Ovary (tissue), 9 donors: ENCODE data around the gene ZNF674. TPM values are rescaled to one million over a fixed set of nuclear protein-coding genes. Genes with fewer than 3 reads are reported as not detected.

Experiments used
- DNase-seq, 5 donors: peaks; one replicate each; pipeline ENCODE4 v3.0.0-alpha.2; 2019 to 2020
- H3K27ac ChIP-seq, 2 donors: fragments of 200-600 bp; one replicate each; pipeline versions ENCODE4 v1.5.1 to v1.8.0; 2019 to 2022
- H3K27me3 ChIP-seq: fragments of 200-600 bp; one replicate; pipeline ENCODE4 v1.8.0; 2022
- H3K36me3 ChIP-seq: fragments of 200-600 bp; sonication (generic); one replicate; pipeline ENCODE4 v1.5.1; 2019
- H3K4me1 ChIP-seq: one replicate; pipeline ENCODE4 v1.8.1; 2013; ENCODE audit warnings: mild to moderate bottlenecking, moderate library complexity; ENCODE audit not compliant: insufficient read depth
- H3K4me3 ChIP-seq: fragments of 200-600 bp; sonication (generic); one replicate; pipeline ENCODE4 v1.5.1; 2017
- H3K9me3 ChIP-seq, 2 donors: fragments of 200-600 bp in 1 of 2; sonication (generic) in 1 of 2; one replicate each; pipeline versions ENCODE4 v1.5.1 to v1.8.1; 2013 to 2019; ENCODE audit warnings: mild to moderate bottlenecking in 1 of 2, moderate library complexity in 1 of 2
- EP300 ChIP-seq: sonication (generic); formaldehyde crosslinking; IDR thresholded peaks from one replicate; pipeline ENCODE4 v1.6.1; 2017; ENCODE audit warnings: antibody characterized with exemption
- POLR2A ChIP-seq: fragments of 450-650 bp; IDR thresholded peaks from one replicate; pipeline ENCODE4 v1.6.1; 2017; ENCODE audit warnings: antibody characterized with exemption, mild to moderate bottlenecking, moderate library complexity
- WGBS, 3 donors: extraction: QIAGEN DNeasy Blood & Tissue Kit in 1 of 3; methylation state at CpG; one replicate each; pipeline versions ENCODE4 v1.1.5 to v1.1.7; 2013 to 2017; 5-methylcytosine and 5-hydroxymethylcytosine counted together
- intact Hi-C, 4 donors: fragments of 100-400 bp; cut with DNase I; formaldehyde crosslinking; loops; one replicate each; pipeline versions ENCODE4 v1.11.0 to v1.15.1; 2022 to 2023
- polyA plus RNA-seq, 2 donors: library from polyadenylated mRNA; stranded (reverse); fragments of 200-250 nt in 1 of 2; fragments of 350-450 nt in 1 of 2; fragmentation: Illumina TruSeq in 1 of 2; extraction: RNeasy Lipid Tissue Mini Kit (QIAGEN cat#74804) in 1 of 2; gene quantifications; one replicate each; pipeline ENCODE4 v1.2.3, GENCODE V29; 2013 to 2014
- total RNA-seq, 7 donors: library from RNA; depleted of rRNA in 2 of 7; stranded (reverse); fragments of >200 nt in 2 of 7; fragmentation: NEBNext Ultra II Directional in 3 of 7; extraction: Animal tissue kit (Norgen Biotek cat#: 25700) in 3 of 7; gene quantifications; one replicate each; pipeline versions ENCODE4 v1.1.0 to v1.2.4, GENCODE V29; 2016 to 2023
- TF ChIP-seq, protein P1 (sequence below), 3 donors: fragments of 450-650 bp in 2 of 3; fragments of 200-600 bp in 1 of 3; IDR thresholded peaks; one replicate each; pipeline versions ENCODE4 v1.5.1 to v1.8.0; 2016 to 2022; ENCODE audit warnings: antibody characterized with exemption in 3 of 3, mild to moderate bottlenecking in 1 of 3
- donor health status: DM: no; HTN: no; CAD: no; lungs with moderate emphysema.
- donor health status: DM: no; HTN: no; CAD: no.
- donor health status: Bipolar disorder and iron deficiency.
- donor health status: DM: yes; HTN: yes; CAD: no.
- donor health status: DM: no; HTN: no; CAD: no.
- donor health status: DM: yes; HTN: yes; CAD: no.

The ZNF674 gene
- total and polyA plus RNA-seq, 9 donors, result 1.6 to 11.5 (median 3.6) TPM

- Histone ChIP-seq H3K4me1 (no peaks in the 10 kb centered on the region), H3K36me3 (no peaks in the 10 kb centered on the region), H3K27ac (no peak overlapping the region), H3K4me3 (no peak overlapping the region), H3K9me3 (no peaks in the 10 kb centered on the region), H3K27me3 (no peaks in the 10 kb centered on the region)
- intact Hi-C loops, result no loop called here
- DNase-seq, result no peak
- 79 to 86% (median 80%) methylated on average over 6 of the region's 6 CpGs for WGBS, 3 donors
- TF ChIP-seq POLR2A (no peak), EP300 (no peak)
- TF ChIP-seq, protein P1, sequence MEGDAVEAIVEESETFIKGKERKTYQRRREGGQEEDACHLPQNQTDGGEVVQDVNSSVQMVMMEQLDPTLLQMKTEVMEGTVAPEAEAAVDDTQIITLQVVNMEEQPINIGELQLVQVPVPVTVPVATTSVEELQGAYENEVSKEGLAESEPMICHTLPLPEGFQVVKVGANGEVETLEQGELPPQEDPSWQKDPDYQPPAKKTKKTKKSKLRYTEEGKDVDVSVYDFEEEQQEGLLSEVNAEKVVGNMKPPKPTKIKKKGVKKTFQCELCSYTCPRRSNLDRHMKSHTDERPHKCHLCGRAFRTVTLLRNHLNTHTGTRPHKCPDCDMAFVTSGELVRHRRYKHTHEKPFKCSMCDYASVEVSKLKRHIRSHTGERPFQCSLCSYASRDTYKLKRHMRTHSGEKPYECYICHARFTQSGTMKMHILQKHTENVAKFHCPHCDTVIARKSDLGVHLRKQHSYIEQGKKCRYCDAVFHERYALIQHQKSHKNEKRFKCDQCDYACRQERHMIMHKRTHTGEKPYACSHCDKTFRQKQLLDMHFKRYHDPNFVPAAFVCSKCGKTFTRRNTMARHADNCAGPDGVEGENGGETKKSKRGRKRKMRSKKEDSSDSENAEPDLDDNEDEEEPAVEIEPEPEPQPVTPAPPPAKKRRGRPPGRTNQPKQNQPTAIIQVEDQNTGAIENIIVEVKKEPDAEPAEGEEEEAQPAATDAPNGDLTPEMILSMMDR (IDR thresholded peaks at IDR 0.05), result no peak
Observed at GRCh38 chrX:46561824-46562657, 16.8 kb upstream of the ZNF674 start.

DNA sequence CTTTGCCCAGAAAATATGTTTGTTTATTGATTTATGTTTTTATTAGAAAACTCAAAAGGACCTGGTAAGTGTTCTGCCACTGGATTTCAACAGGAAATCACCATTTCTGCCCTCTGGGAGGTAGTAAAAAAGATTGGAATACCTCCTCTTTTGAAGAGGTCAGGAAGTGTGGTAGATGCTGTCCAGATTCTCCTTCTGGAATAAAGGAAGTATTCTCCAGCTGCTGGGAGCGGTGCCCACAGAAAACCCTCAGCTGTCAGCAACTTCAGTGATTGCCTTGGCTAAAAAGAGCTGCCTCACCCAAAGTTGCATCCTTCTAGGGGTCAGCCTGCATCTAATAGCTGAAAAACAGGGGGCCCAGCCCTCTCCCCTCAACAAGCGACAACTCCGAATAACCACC, 13.8 kb upstream of the ZNF674 start:
- H3K9me3 ChIP-seq, result no peaks in the 10 kb centered on the region
- TF ChIP-seq, protein P1 (IDR thresholded peaks at IDR 0.05), result no peak
- TF ChIP-seq EP300 (no peak), POLR2A (no peak)
- H3K36me3 ChIP-seq, result no peaks in the 10 kb centered on the region
- no peak for DNase-seq
- no peak overlapping the region for H3K4me3 ChIP-seq
- no peaks in the 10 kb centered on the region for H3K4me1 ChIP-seq
- H3K27me3 ChIP-seq, result no peaks in the 10 kb centered on the region
- 80 to 91% (median 87%) methylated on average over 3 of the region's 3 CpGs for WGBS, 3 donors
- intact Hi-C loops, result no loop called here
- no peak overlapping the region for H3K27ac ChIP-seq

DNA sequence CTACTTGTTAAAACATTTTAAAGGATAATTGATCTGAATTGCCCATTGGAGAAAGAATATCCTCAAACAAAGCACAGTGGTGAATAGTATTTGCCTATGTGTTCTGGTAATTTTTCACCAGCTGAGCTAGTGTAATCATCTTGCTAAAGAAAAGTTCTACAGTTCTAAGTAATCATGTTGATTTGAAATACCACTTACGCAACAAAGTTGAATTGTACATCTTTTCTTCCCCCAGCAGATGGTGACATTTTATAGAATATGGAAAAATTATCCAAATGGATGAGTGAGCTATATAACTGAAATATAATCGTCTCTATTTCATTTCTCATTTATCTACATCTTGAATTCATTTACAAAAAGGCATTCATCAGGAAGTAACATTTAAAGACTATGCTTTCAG, 9.7 kb upstream of the ZNF674 start:
- TF ChIP-seq, protein P1 (IDR thresholded peaks at IDR 0.05), result peak in 1 of 3 donors; percentile 49
- no peak for TF ChIP-seq EP300
- TF ChIP-seq POLR2A, result no peak
- intact Hi-C loops, result no loop called here
- H3K9me3 ChIP-seq, result no peaks in the 10 kb centered on the region
- H3K36me3 ChIP-seq, result no peaks in the 10 kb centered on the region
- H3K4me3 ChIP-seq, result no peak overlapping the region
- H3K27ac ChIP-seq, result no peak overlapping the region
- H3K4me1 ChIP-seq, result no peaks in the 10 kb centered on the region
- WGBS, 3 donors, result 27 to 33% (median 30%) methylated on average over 2 of the region's 2 CpGs
- no peaks in the 10 kb centered on the region for H3K27me3 ChIP-seq
- DNase-seq, result no peak

DNA sequence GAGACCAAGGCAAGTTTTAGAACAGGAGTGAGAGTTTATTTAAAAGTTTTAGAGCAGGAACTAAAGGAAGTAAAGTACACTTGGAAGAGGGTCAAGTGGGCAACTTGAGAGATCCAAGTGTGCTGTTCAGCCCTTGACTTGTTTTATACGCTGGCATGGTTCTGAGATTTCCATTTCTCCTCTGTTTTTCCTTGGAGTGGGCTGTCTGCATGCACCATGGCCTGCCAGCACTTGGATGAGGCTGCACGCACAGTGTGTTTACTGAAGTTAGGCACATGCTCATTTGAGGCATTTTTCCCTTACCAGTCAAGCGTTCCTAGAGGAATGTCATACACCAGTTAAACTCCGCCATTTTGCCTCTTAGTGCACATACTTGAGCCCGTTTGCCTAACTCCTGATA, 8.7 kb upstream of the ZNF674 start:
- DNase-seq, result no peak
- H3K27me3 ChIP-seq, result no peaks in the 10 kb centered on the region
- 69 to 86% (median 84%) methylated on average over 5 of the region's 5 CpGs for WGBS, 3 donors

More for the DNA sequence above, 8.7 kb upstream of the ZNF674 start:
- Histone ChIP-seq H3K9me3 (no peaks in the 10 kb centered on the region), H3K4me1 (no peaks in the 10 kb centered on the region), H3K36me3 (no peaks in the 10 kb centered on the region), H3K27ac (no peak overlapping the region), H3K4me3 (no peak overlapping the region)
- intact Hi-C loops, result no loop called here
- TF ChIP-seq, protein P1 (IDR thresholded peaks at IDR 0.05), result no peak
- TF ChIP-seq EP300 (no peak), POLR2A (no peak)
